Osteoblast (primary cell): ENCODE measurements around the gene N4BP2. TPM values are rescaled to one million over a fixed set of nuclear protein-coding genes. Genes with fewer than 3 reads are reported as not detected.

Experiments used
- DNase-seq: peaks from one replicate; pipeline ENCODE4 v3.0.0; 2011; ENCODE audit warnings: low spot score, mixed read lengths; ENCODE audit not compliant: insufficient read length; ENCODE audit errors: missing footprints
- H2AFZ ChIP-seq: 2 replicates; pipeline ENCODE4 v1.6.0; 2011; ENCODE audit warnings: mild to moderate bottlenecking, low read length
- H3K27ac ChIP-seq: 2 replicates; pipeline ENCODE4 v1.5.1; 2011; ENCODE audit warnings: mild to moderate bottlenecking, low read depth, low read length, moderate library complexity
- H3K27me3 ChIP-seq: 2 replicates; pipeline ENCODE4 v1.6.0; 2012; ENCODE audit warnings: mild to moderate bottlenecking, control low read depth, inconsistent platforms, low read length, moderate library complexity; ENCODE audit not compliant: insufficient read depth
- H3K36me3 ChIP-seq: 2 replicates; pipeline ENCODE4 v1.5.1; 2011; ENCODE audit warnings: mild to moderate bottlenecking, low read length, control low read depth, moderate library complexity; ENCODE audit not compliant: insufficient read depth
- H3K4me1 ChIP-seq: 2 replicates; pipeline ENCODE4 v1.5.1; 2011; ENCODE audit warnings: mild to moderate bottlenecking, low read length, control low read depth, moderate library complexity; ENCODE audit not compliant: insufficient read depth
- H3K4me2 ChIP-seq: 2 replicates; pipeline ENCODE4 v1.6.0; 2011; ENCODE audit warnings: mild to moderate bottlenecking, low read length; ENCODE audit not compliant: insufficient read depth
- H3K4me3 ChIP-seq: fragments of 200-600 bp; sonication (generic); 3 replicates; pipeline ENCODE4 v1.5.1; 2012; ENCODE audit warnings: mild to moderate bottlenecking, low read length, inconsistent platforms; ENCODE audit not compliant: insufficient read depth
- H3K79me2 ChIP-seq: 2 replicates; pipeline ENCODE4 v1.6.0; 2012; ENCODE audit warnings: mild to moderate bottlenecking, low read length, control low read depth, inconsistent platforms; ENCODE audit not compliant: insufficient read depth
- H3K9me3 ChIP-seq: 2 replicates; pipeline ENCODE4 v1.5.1; 2011; ENCODE audit warnings: low read depth, low read length, control low read depth
- H4K20me1 ChIP-seq: 2 replicates; pipeline ENCODE4 v1.6.0; 2012; ENCODE audit warnings: mild to moderate bottlenecking, low read length, control low read depth; ENCODE audit not compliant: insufficient read depth
- CTCF ChIP-seq: IDR thresholded peaks from 2 replicates; pipeline ENCODE4 v1.5.1; 2011; ENCODE audit warnings: mild to moderate bottlenecking, low read depth, low read length, moderate library complexity; ENCODE audit errors: extremely low read depth
- total RNA-seq: library from RNA; depleted of rRNA; stranded (reverse); fragments of >200 nt; gene quantifications from 2 replicates; pipeline ENCODE4 v1.2.3, GENCODE V29; 2012

N4BP2 gene
- total RNA-seq, 1 donor, result 19.2 TPM

DNA sequence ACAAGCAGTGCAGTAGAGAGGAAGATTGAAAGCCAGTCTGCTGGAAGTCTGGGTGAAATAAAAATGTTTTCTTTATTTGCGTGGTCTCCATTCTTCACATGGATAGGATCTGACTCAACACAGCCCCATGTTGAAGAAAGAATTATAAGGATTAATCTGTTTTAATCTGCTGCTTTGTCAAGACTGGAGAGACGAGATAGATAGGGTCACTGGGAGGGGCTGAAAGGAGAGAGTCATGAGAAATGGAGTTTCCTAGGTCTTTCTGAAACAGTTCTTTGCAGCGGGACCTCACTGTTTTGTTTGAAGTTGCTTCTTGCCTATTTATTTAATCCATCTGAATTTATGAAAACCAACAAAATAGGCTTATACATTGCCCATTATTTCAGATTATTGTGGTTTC, 107.8 kb downstream of the N4BP2 start:
- H3K9me3 ChIP-seq, result no peaks in the 10 kb centered on the region
- no peak overlapping the region for H3K27ac ChIP-seq
- no peaks in the 10 kb centered on the region for H3K36me3 ChIP-seq
- no peaks in the 10 kb centered on the region for H4K20me1 ChIP-seq
- no peak overlapping the region for H2AFZ ChIP-seq
- no peak overlapping the region for H3K4me2 ChIP-seq
- H3K79me2 ChIP-seq, result no peaks in the 10 kb centered on the region
- TF ChIP-seq CTCF, result no peak
- H3K27me3 ChIP-seq, result no peaks in the 10 kb centered on the region
- DNase-seq, result no peak
- H3K4me1 ChIP-seq, result no peaks in the 10 kb centered on the region
- H3K4me3 ChIP-seq, result no peak overlapping the region

GRCh38 chr4:40165916-40166315, 109.3 kb downstream of the N4BP2 start:
- Histone ChIP-seq H3K4me3 (no peak overlapping the region), H3K4me2 (no peak overlapping the region), H3K27ac (no peak overlapping the region), H2AFZ (no peak overlapping the region), H3K27me3 (no peaks in the 10 kb centered on the region), H3K79me2 (no peaks in the 10 kb centered on the region), H4K20me1 (no peaks in the 10 kb centered on the region), H3K36me3 (no peaks in the 10 kb centered on the region), H3K4me1 (no peaks in the 10 kb centered on the region), H3K9me3 (no peaks in the 10 kb centered on the region)
- DNase-seq, result no peak
- TF ChIP-seq CTCF, result no peak

- Histone ChIP-seq H3K79me2 (no peaks in the 10 kb centered on the region), H4K20me1 (no peaks in the 10 kb centered on the region), H3K4me1 (no peaks in the 10 kb centered on the region), H3K4me2 (no peak overlapping the region), H2AFZ (no peak overlapping the region), H3K27me3 (no peaks in the 10 kb centered on the region), H3K9me3 (no peaks in the 10 kb centered on the region), H3K4me3 (no peak overlapping the region), H3K36me3 (no peaks in the 10 kb centered on the region), H3K27ac (no peak overlapping the region)
- no peak for DNase-seq
- TF ChIP-seq CTCF, result no peak
Observed at GRCh38 chr4:40168070-40168469, 111.4 kb downstream of the N4BP2 start.

- Histone ChIP-seq H2AFZ (no peak overlapping the region), H3K27ac (no peak overlapping the region)
Observed at GRCh38 chr4:40170588-40170987, 113.9 kb downstream of the N4BP2 start.

More at GRCh38 chr4:40170588-40170987, 113.9 kb downstream of the N4BP2 start:
- H3K79me2 ChIP-seq, result no peaks in the 10 kb centered on the region
- no peaks in the 10 kb centered on the region for H4K20me1 ChIP-seq
- TF ChIP-seq CTCF, result no peak
- no peak overlapping the region for H3K4me2 ChIP-seq
- DNase-seq, result no peak
- no peaks in the 10 kb centered on the region for H3K36me3 ChIP-seq
- no peaks in the 10 kb centered on the region for H3K4me1 ChIP-seq
- no peaks in the 10 kb centered on the region for H3K9me3 ChIP-seq
- H3K4me3 ChIP-seq, result no peak overlapping the region
- no peaks in the 10 kb centered on the region for H3K27me3 ChIP-seq
